H1 (cell line): Measurements from ENCODE around the gene PSMB3. TPM values are rescaled to one million over a fixed set of nuclear protein-coding genes. Genes with fewer than 3 reads are reported as not detected.

Experiments used
- BRCA1 ChIP-seq: IDR thresholded peaks from 2 replicates; pipeline ENCODE4 v1.6.1; 2012; ENCODE audit warnings: low read depth, low read length, improper control_type of control experiment
- CBX8 ChIP-seq: fragments of 300-800, 300-1000 bp; sonication (generic); IDR thresholded peaks from 2 replicates; pipeline ENCODE4 v1.7.1; 2016; ENCODE audit warnings: low read depth, low read length, borderline replicate concordance
- CHD7 ChIP-seq: fragments of 300-600 bp; sonication (generic); IDR thresholded peaks from 2 replicates; pipeline ENCODE4 v1.7.1; 2012; ENCODE audit warnings: low read length, moderate library complexity, mild to moderate bottlenecking, inconsistent platforms; ENCODE audit not compliant: insufficient replicate concordance
- CTBP2 ChIP-seq: IDR thresholded peaks from 2 replicates; pipeline ENCODE4 v1.7.0; 2011; ENCODE audit warnings: borderline replicate concordance, mild to moderate bottlenecking, moderate library complexity, mixed read lengths, low read length; ENCODE audit not compliant: insufficient read depth, insufficient read length
- GABPA ChIP-seq: IDR thresholded peaks from 2 replicates; pipeline ENCODE4 v1.6.1; 2011; ENCODE audit warnings: mild to moderate bottlenecking, low read length, moderate library complexity, borderline replicate concordance; ENCODE audit not compliant: insufficient read depth
- JUN ChIP-seq: IDR thresholded peaks from 2 replicates; pipeline ENCODE4 v1.6.1; 2011; ENCODE audit warnings: low read depth, mild to moderate bottlenecking, improper control_type of control experiment, low read length
- MAFK ChIP-seq: IDR thresholded peaks from 2 replicates; pipeline ENCODE4 v1.6.1; 2012; ENCODE audit warnings: low read depth, mild to moderate bottlenecking, improper control_type of control experiment, low read length
- SUZ12 ChIP-seq: fragments of 200-600 bp; sonication (generic); IDR thresholded peaks from 2 replicates; pipeline ENCODE4 v1.6.1; 2012; ENCODE audit warnings: mild to moderate bottlenecking, inconsistent platforms, low read length, moderate library complexity, mixed read lengths
- TBP ChIP-seq: IDR thresholded peaks from 2 replicates; pipeline ENCODE4 v1.6.1; 2011; ENCODE audit warnings: low read depth, low read length, improper control_type of control experiment
- polyA plus RNA-seq, 7 experiments: library from polyadenylated mRNA; depleted of rRNA in 3 of 7; stranded (reverse) in 5 of 7; unstranded in 2 of 7; fragments of >200 nt in 5 of 7; fragments of 200-250 nt in 2 of 7; gene quantifications; 1 replicate in 5 of 7; 2 replicates in 1 of 7; 4 replicates in 1 of 7; pipeline versions ENCODE4 v1.2.1 to v1.2.3, GENCODE V29; 2011 to 2013; ENCODE audit warnings: missing spikeins in 2 of 7, mixed read lengths in 2 of 7
- total RNA-seq: library from RNA; stranded (reverse); fragmentation: NEBNext Ultra II Directional; extraction: Animal tissue kit (Norgen Biotek cat#: 25700); gene quantifications from 2 replicates; pipeline ENCODE4 v1.2.1, GENCODE V29; 2021

The PSMB3 gene
- total and polyA plus RNA-seq, 2 of the 8 experiments (the other 6 are each of a cell fraction or from before 2014, with no cell fraction given): 291 to 914 TPM

GRCh38 chr17:38740806-38741205 lies 11.7 kb upstream of the PSMB3 start (continued):
- no peak for TF ChIP-seq CHD7
- TF ChIP-seq JUN: no peak
- no peak for TF ChIP-seq GABPA
- no peak for TF ChIP-seq CTBP2
- no peak for TF ChIP-seq MAFK
- TF ChIP-seq BRCA1: no peak
- TF ChIP-seq CBX8: no peak
- no peak for TF ChIP-seq TBP
- no peak for TF ChIP-seq SUZ12
